GM12878 (cell line): ENCODE results near the gene RPS23.

Experiments
- BRCA1 ChIP-seq: IDR thresholded peaks from 2 replicates; pipeline ENCODE4 v1.6.1; 2011; ENCODE audit warnings: low read depth, low read length, improper control_type of control experiment
- CBX3 ChIP-seq: fragments of 200-600 bp; sonication (generic); IDR thresholded peaks from 2 replicates; pipeline ENCODE4 v1.6.1; 2016; ENCODE audit warnings: low read depth, borderline replicate concordance
- ESRRA ChIP-seq: IDR thresholded peaks from 2 replicates; pipeline ENCODE4 v1.6.1; 2012; ENCODE audit warnings: mild to moderate bottlenecking, low read length, improper control_type of control experiment
- EZH2 ChIP-seq: IDR thresholded peaks from 2 replicates; pipeline ENCODE4 v1.6.1; 2012; ENCODE audit warnings: low read depth, mild to moderate bottlenecking, control low read depth, inconsistent platforms, low read length, borderline replicate concordance; ENCODE audit not compliant: control insufficient read depth
- KDM1A ChIP-seq: fragments of 200-600 bp; sonication (generic); IDR thresholded peaks from 2 replicates; pipeline ENCODE4 v1.6.1; 2016; ENCODE audit warnings: borderline replicate concordance
- POLR2AphosphoS5 ChIP-seq: IDR thresholded peaks from 2 replicates; pipeline ENCODE4 v1.6.1; 2011; ENCODE audit warnings: mild to moderate bottlenecking, low read length, inconsistent platforms
- RAD21 ChIP-seq: IDR thresholded peaks from 2 replicates; pipeline ENCODE4 v1.6.1; 2011; ENCODE audit warnings: mild to moderate bottlenecking, low read depth, low read length, moderate library complexity; ENCODE audit not compliant: insufficient read depth
- REST ChIP-seq: IDR thresholded peaks from 2 replicates; pipeline ENCODE4 v1.6.1; 2012; ENCODE audit warnings: mild to moderate bottlenecking, low read depth, low read length
- STAT3 ChIP-seq: IDR thresholded peaks from 2 replicates; pipeline ENCODE4 v1.6.1; 2011; ENCODE audit warnings: low read depth, low read length, improper control_type of control experiment
- YBX1 ChIP-seq: fragments of 450-650 bp; IDR thresholded peaks from 2 replicates; pipeline ENCODE4 v1.6.1; 2016; ENCODE audit warnings: antibody characterized with exemption
- TF ChIP-seq, protein P1 (sequence below): IDR thresholded peaks from 2 replicates; pipeline ENCODE4 v1.6.1; 2011; ENCODE audit warnings: low read depth, low read length, improper control_type of control experiment, borderline replicate concordance
- TF ChIP-seq, protein P2 (sequence below), 3 experiments: IDR thresholded peaks in 2 of 3; conservative IDR thresholded peaks in 1 of 3; 2 replicates each; pipeline ENCODE4 v1.5.1; 2011; ENCODE audit warnings: low read depth in 3 of 3, low read length in 3 of 3, mild to moderate bottlenecking in 3 of 3, control low read depth in 2 of 3, moderate library complexity in 2 of 3, inconsistent platforms in 1 of 3, mixed read lengths in 1 of 3; ENCODE audit not compliant: control insufficient read depth in 2 of 3, insufficient read depth in 1 of 3; ENCODE audit errors: extremely low read depth in 1 of 3
- TF ChIP-seq, protein P3 (sequence below): IDR thresholded peaks from 2 replicates; pipeline ENCODE4 v1.6.1; 2012; ENCODE audit warnings: low read length, inconsistent platforms

DNA sequence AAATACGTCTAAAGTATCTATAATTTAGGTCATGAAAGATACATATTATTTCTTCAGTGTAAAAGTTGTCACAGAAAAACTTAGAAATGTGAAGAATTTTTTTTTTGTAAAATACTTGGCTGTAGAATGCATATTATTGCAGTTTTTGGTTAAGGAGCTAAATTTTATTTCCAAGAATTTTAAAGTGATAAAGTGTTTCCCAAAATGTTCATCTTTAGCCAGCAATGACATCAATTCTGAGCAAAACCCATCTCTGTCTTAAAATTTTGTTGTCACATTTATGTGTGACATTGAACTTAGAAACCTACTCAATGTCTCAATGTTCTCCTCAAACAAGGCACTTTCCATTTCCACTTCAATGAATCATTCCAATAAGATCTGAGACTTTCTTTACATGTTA lies 47.8 kb upstream of the RPS23 start:
- TF ChIP-seq EZH2 (no peak), CBX3 (no peak), REST (no peak), ESRRA (no peak), RAD21 (no peak), KDM1A (no peak), BRCA1 (no peak), YBX1 (no peak), STAT3 (no peak), POLR2AphosphoS5 (no peak)
- TF ChIP-seq, protein P1, sequence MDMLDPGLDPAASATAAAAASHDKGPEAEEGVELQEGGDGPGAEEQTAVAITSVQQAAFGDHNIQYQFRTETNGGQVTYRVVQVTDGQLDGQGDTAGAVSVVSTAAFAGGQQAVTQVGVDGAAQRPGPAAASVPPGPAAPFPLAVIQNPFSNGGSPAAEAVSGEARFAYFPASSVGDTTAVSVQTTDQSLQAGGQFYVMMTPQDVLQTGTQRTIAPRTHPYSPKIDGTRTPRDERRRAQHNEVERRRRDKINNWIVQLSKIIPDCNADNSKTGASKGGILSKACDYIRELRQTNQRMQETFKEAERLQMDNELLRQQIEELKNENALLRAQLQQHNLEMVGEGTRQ = no peak
- TF ChIP-seq, protein P2, sequence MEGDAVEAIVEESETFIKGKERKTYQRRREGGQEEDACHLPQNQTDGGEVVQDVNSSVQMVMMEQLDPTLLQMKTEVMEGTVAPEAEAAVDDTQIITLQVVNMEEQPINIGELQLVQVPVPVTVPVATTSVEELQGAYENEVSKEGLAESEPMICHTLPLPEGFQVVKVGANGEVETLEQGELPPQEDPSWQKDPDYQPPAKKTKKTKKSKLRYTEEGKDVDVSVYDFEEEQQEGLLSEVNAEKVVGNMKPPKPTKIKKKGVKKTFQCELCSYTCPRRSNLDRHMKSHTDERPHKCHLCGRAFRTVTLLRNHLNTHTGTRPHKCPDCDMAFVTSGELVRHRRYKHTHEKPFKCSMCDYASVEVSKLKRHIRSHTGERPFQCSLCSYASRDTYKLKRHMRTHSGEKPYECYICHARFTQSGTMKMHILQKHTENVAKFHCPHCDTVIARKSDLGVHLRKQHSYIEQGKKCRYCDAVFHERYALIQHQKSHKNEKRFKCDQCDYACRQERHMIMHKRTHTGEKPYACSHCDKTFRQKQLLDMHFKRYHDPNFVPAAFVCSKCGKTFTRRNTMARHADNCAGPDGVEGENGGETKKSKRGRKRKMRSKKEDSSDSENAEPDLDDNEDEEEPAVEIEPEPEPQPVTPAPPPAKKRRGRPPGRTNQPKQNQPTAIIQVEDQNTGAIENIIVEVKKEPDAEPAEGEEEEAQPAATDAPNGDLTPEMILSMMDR (IDR thresholded peaks at IDR 0.05 in 2 of 3, conservative IDR thresholded peaks at IDR 0.05 in 1 of 3; ENCODE audit: control insufficient read depth in 2 of 3, extremely low read depth in 1 of 3, insufficient read depth in 1 of 3, low read depth in 3 of 3, low read length in 3 of 3) = no peak
- TF ChIP-seq, protein P3, sequence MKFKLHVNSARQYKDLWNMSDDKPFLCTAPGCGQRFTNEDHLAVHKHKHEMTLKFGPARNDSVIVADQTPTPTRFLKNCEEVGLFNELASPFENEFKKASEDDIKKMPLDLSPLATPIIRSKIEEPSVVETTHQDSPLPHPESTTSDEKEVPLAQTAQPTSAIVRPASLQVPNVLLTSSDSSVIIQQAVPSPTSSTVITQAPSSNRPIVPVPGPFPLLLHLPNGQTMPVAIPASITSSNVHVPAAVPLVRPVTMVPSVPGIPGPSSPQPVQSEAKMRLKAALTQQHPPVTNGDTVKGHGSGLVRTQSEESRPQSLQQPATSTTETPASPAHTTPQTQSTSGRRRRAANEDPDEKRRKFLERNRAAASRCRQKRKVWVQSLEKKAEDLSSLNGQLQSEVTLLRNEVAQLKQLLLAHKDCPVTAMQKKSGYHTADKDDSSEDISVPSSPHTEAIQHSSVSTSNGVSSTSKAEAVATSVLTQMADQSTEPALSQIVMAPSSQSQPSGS = no peak
